Measurements from ENCODE around the gene MRPL11.
"Not testable (repeated sequence)": the region's sequence is repeated elsewhere in the genome, so short reads cannot be mapped to it uniquely, and the experiment has no call there.

MRPL11 gene

GRCh38 chr11:66467034-66467659 lies 28.5 kb upstream of the MRPL11 start:
- peak; percentile 46 for DNase-seq (ENCODE audit: low spot score)

GRCh38 chr11:66466225-66467033 lies 27.8 kb upstream of the MRPL11 start, which contains the start of gene PELI3:
Gene PELI3, plus strand, starts transcription at chr11:66466905. Its CDS starts 1,224 bp downstream, at chr11:66468129.
- DNase-seq (ENCODE audit: low spot score): peak; percentile 95

DNA sequence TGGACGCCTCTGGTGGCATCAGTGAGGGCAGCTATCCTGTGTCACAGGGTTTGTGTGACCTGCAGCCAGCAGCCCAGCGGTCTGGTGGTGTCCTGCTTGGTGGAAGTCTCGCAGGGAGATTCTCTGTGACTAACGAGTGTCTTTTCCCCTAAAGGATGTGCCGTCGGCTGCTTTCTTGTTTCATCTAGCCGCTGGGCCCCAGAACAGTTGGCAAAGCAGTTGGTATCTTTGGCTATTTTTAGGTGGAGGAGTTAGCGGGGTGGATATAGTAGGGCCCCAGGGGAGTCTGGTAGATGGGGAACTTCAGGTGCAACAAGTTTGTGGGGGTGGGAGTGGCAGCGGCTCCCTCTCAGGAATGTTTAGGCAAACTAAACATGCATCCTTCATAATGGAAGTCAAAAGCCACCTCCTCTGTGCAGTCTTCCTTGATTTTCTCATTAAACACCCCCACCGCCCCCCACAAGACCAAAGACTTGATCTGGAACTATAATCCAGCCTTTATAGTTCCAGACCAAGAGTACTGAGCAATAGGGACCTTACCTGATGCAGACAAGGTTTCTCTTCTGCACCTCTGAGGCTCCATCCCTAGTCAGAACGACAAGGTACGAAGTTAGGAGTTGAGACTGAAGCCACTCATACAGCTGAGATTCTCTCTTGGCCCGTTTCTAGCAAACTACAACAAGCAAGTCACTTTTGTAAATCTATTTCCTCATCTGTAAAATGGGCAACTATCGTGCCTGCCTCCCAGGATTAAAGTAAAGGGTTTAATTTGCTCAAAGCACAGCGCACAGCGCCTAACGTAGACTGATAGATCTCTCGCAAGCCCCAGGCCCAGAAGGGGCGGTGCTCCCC lies 27.0 kb upstream of the MRPL11 start:
- DNase-seq (ENCODE audit: low spot score): no peak

- no peak for DNase-seq (ENCODE audit: low spot score)
Observed at GRCh38 chr11:66464916-66465315, 26.3 kb upstream of the MRPL11 start.

DNA sequence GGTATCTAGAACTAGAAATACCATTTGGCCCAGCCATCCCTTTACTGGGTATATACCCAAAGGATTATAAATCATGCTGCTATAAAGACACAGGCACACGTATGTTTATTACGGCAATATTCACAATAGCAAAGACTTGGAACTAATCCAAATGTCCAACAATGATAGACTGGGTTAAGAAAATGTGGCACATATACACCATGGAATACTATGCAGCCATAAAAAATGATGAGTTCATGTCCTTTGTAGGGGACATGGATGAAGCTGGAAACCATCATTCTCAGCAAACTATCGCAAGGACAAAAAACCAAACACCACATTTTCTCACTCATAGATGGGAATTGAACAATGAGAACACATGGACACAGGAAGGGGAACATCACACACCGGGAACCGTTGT lies 25.5 kb upstream of the MRPL11 start:
- DNase-seq (ENCODE audit: low spot score): not testable (repeated sequence)

DNA sequence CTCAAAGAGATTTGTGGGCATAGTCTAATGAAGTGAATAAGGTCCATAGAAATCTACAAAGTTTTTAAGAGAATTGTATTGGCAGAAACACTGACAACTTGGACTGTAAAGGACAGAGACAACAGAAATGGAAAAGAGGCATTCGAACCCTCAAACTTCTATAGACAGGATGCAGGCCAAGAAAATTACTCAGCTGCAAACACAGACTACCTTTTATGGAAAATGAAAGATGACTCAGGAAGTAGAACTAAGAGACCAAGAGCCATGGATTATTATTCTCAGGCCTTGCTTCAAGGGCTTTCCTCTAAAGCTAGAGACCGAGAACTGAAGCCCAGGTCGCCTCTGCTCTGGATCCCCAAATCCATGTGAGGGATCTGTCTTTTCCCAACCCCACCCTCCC lies 24.3 kb upstream of the MRPL11 start:
- DNase-seq (ENCODE audit: low spot score): no peak

GRCh38 chr11:66462010-66462409 lies 23.4 kb upstream of the MRPL11 start:
- DNase-seq (ENCODE audit: low spot score): no peak

GRCh38 chr11:66459138-66459778 lies 20.6 kb upstream of the MRPL11 start:
- no peak for DNase-seq (ENCODE audit: low spot score)

DNA sequence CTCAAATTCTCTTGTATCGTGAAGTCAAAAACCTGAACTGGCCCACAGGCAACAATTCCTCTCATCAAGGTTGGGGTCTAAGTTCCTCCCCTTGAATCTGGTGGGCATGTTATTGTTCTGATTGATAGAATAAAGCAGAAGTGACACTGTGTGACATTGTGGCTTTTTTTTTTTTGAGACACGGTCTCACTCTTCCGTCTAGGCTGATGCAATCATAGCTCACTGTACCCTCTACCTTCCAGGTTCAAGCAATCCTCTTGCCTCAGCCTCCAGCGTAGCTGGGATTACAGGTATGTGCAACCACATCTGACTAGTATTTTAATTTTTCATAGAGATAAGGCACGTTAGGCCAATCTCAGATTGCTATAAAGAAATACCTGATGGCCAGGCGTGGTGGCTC lies 19.2 kb upstream of the MRPL11 start:
- DNase-seq (ENCODE audit: low spot score): no peak

GRCh38 chr11:66454828-66455227 lies 16.2 kb upstream of the MRPL11 start:
- no peak for DNase-seq (ENCODE audit: low spot score)

DNA sequence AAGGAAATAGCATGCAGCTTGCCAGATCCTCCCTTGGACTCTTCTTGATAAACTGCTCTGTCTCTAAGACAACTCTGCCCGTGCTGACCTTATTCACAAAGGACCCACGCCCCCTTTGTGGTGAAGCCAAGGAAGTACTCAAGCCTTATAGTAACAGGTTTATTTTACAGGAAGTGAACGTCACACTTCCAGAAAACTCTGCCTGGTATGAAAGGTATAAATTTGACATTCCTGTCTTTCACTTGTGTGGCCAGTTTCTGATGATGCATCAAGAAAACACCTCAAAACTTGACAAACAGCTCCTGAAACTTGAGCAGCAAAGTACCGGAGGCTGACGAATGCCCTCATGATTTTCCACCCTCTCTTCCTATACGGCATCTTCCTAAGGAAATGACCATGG lies 15.6 kb upstream of the MRPL11 start:
- no peak for DNase-seq (ENCODE audit: low spot score)

GRCh38 chr11:66451663-66452062 lies 13.0 kb upstream of the MRPL11 start:
- no peak for DNase-seq (ENCODE audit: low spot score)

GRCh38 chr11:66450560-66450959 lies 11.9 kb upstream of the MRPL11 start:
- DNase-seq (ENCODE audit: low spot score): no peak

GRCh38 chr11:66448523-66448922 lies 9.9 kb upstream of the MRPL11 start:
- no peak for DNase-seq (ENCODE audit: low spot score)

- no peak for DNase-seq (ENCODE audit: low spot score)
Observed at GRCh38 chr11:66447012-66447411, 8.4 kb upstream of the MRPL11 start.

- no peak for DNase-seq (ENCODE audit: low spot score)
Observed at GRCh38 chr11:66443602-66444001, 5.0 kb upstream of the MRPL11 start.

DNA sequence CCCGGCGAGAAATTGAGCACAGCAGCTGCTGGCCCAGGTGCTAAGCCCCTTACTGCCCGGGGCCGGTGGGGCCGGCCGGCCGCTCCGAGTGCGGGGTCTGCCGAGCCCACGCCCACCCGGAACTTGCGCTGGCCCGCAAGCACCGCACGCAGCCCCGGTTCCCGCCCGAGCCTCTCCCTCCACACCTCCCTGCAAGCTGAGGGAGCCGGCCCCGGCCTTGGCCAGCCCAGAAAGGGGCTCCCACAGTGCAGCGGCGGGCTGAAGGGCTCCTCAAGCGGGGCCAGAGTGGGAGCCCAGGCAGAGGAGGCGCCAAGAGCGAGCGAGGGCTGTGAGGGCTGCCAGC lies 2.3 kb upstream of the MRPL11 start:
- DNase-seq (ENCODE audit: low spot score): not testable (repeated sequence)

DNA sequence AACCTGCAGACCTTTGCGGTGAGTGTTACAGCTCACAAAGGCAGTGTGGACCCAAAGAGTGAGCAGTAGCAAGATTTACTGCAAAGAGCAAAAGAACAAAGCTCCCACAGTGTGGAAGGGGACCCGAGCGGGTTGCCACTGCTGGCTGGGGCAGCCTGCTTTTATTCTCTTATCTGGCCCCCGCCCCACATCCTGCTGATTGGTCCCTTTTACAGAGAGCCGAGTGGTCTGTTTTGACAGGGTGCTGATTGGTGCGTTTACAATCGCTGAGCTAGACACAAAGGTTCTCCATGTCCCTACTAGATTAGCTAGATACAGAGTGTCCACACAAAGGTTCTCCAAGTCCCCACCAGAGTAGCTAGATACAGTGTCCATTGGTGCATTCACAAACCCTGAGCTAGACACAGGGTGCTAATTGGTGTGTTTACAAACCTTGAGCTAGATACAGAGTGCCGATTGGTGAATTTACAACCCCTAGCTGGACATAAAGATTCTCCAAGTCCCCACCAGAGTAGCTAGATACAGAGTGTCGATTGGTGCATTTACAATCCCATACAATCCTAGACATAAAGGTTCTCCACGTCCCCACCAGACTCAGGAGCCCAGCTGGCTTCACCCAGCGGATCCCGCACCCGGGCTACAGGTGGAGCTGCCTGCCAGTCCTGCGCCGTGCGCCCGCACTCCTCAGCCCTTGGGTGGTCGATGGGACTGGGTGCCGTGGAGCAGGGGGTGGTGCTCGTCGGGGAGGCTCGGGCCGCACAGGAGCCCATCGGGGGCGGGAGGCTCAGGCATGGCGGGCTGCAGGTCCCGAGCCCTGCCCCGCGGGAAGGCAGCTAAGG lies 1.7 kb upstream of the MRPL11 start:
- not testable (repeated sequence) for DNase-seq (ENCODE audit: low spot score)

- no peak for DNase-seq (ENCODE audit: low spot score)
Observed at GRCh38 chr11:66437979-66438503, 607 bp downstream of the MRPL11 start.

DNA sequence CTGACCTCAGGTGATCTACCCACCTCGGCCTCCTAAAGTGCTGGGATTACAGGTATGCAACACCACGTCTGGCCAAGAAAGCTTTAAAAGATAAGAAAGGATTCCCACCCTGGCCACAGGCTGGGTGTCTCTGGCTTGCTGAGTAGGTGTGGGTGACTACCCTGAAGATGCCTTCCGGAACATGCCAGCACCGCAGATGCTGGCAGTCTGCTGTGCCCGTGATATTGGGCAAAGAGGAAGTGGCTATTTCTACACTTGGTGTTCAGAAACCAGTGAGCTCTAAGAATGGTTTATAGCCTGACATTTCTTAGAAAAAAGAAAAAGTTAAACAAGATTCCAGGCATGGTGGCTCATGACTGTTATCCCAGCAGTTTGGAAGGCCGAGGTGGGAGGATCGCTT lies 6.1 kb downstream of the MRPL11 start:
- DNase-seq (ENCODE audit: low spot score): no peak

- DNase-seq (ENCODE audit: low spot score): not testable (repeated sequence)
Observed at GRCh38 chr11:66431871-66432329, 6.7 kb downstream of the MRPL11 start.

Measured in CD4-positive, alpha-beta T cell treated with Interleukin-15 for 4 hours (primary cell).